PC-3 (cell line): ENCODE data around the gene PKN1. TPM values are rescaled to one million over a fixed set of nuclear protein-coding genes. Genes with fewer than 3 reads are reported as not detected.

ENCODE experiments used
- ATAC-seq: fragments of 200-7000 bp; cut with Tn5 transposase; 2 replicates; pipeline ENCODE4 v1.9.1; 2020; ENCODE audit warnings: mild to moderate bottlenecking, moderate library complexity
- BruUV-seq: library from RNA; stranded (reverse); fragments of 400-500 nt; replicated peaks from 2 replicates; lab custom pipeline; 2021; lab: Mats Ljungman, UMichigan
- CTCF ChIA-PET: fragments of 300-600 bp; sonication (Branson Sonifier 250); formaldehyde crosslinking; loops from one replicate; lab custom pipeline; 2022; ENCODE audit warnings: antibody characterized with exemption; lab: Charles Lee
- POLR2A ChIA-PET: fragments of 300-600 bp; sonication (Branson Sonifier 250); formaldehyde crosslinking; loops from one replicate; lab custom pipeline; 2022; ENCODE audit warnings: antibody characterized with exemption; ENCODE audit not compliant: unreplicated experiment; lab: Charles Lee
- DNase-seq: peaks from one replicate; pipeline ENCODE4 v3.0.0-alpha.2; 2015
- H2AFZ ChIP-seq: fragments of 300-600 bp; sonication (generic); 2 replicates; pipeline ENCODE4 v1.6.0; 2016; ENCODE audit warnings: antibody characterized with exemption, low read length
- H3F3A ChIP-seq: fragments of 300-600 bp; sonication (generic); one replicate; pipeline ENCODE4 v1.6.0; 2017; ENCODE audit warnings: antibody characterized with exemption, low read length, control low read depth, mild to moderate bottlenecking; ENCODE audit not compliant: unreplicated experiment
- H3K27ac ChIP-seq: fragments of 300-600 bp; sonication (generic); 2 replicates; pipeline ENCODE4 v1.5.1; 2016; ENCODE audit warnings: mild to moderate bottlenecking, low read length
- H3K27me3 ChIP-seq: fragments of 300-600 bp; sonication (generic); 2 replicates; pipeline ENCODE4 v1.6.1; 2016; ENCODE audit warnings: low read length, mixed read lengths
- H3K36me3 ChIP-seq: fragments of 300-600 bp; sonication (generic); 2 replicates; pipeline ENCODE4 v1.6.1; 2016; ENCODE audit warnings: low read depth, mixed run types, low read length, mixed read lengths
- H3K4me1 ChIP-seq: fragments of 300-600 bp; sonication (generic); 2 replicates; pipeline ENCODE4 v1.5.1; 2016; ENCODE audit warnings: low read length; ENCODE audit not compliant: insufficient read depth
- H3K4me2 ChIP-seq: fragments of 300-600 bp; sonication (generic); 2 replicates; pipeline ENCODE4 v1.6.0; 2016; ENCODE audit warnings: low read length
- H3K4me3 ChIP-seq: fragments of 300-600 bp; sonication (generic); 2 replicates; pipeline ENCODE4 v1.5.1; 2016; ENCODE audit warnings: mild to moderate bottlenecking, low read length, mixed read lengths
- H3K79me2 ChIP-seq: fragments of 300-600 bp; sonication (generic); 2 replicates; pipeline ENCODE4 v1.6.1; 2017; ENCODE audit warnings: low read length, mixed read lengths
- H3K9ac ChIP-seq: fragments of 300-600 bp; sonication (generic); 2 replicates; pipeline ENCODE4 v1.6.0; 2016; ENCODE audit warnings: mild to moderate bottlenecking, low read length
- H3K9me2 ChIP-seq: fragments of 300-600 bp; sonication (generic); replicated peaks from 2 replicates; pipeline ENCODE4 v1.6.1; 2016; ENCODE audit warnings: mixed run types, low read length, mixed read lengths
- H3K9me3 ChIP-seq: fragments of 300-600 bp; sonication (generic); 2 replicates; pipeline ENCODE4 v1.6.1; 2016; ENCODE audit warnings: low read length, mixed read lengths
- H4K20me1 ChIP-seq: fragments of 300-600 bp; sonication (generic); 2 replicates; pipeline ENCODE4 v1.6.1; 2016; ENCODE audit warnings: low read length, mixed read lengths
- CTCF ChIP-seq: fragments of 300-600 bp; sonication (generic); conservative IDR thresholded peaks from 2 replicates; pipeline ENCODE4 v1.5.1; 2017; ENCODE audit warnings: antibody characterized with exemption, low read depth, mild to moderate bottlenecking, low read length
- EZH2 ChIP-seq: fragments of 300-600 bp; sonication (generic); IDR thresholded peaks from one replicate; pipeline ENCODE4 v1.6.1; 2017; ENCODE audit warnings: antibody characterized with exemption, mild to moderate bottlenecking, low read length; ENCODE audit not compliant: unreplicated experiment
- EZH2phosphoT487 ChIP-seq: fragments of 300-600 bp; sonication (generic); IDR thresholded peaks from 2 replicates; pipeline ENCODE4 v1.6.1; 2018; ENCODE audit warnings: mild to moderate bottlenecking, antibody characterized with exemption, low read length, borderline replicate concordance
- intact Hi-C: fragments of 100-400 bp; cut with micrococcal nuclease; formaldehyde crosslinking; loops from 2 replicates; pipeline ENCODE4 v1.9.0; 2023
- total RNA-seq: library from RNA; depleted of rRNA; stranded (reverse); fragments of >200 nt; gene quantifications from 2 replicates; pipeline ENCODE4 v1.2.3, GENCODE V29; 2014

PKN1 gene
- total RNA-seq, 1 experiment from 2014 or later, result 186 TPM

GRCh38 chr19:14467391-14467790 is 34.3 kb downstream of the PKN1 start:
- POLR2A ChIA-PET, result no interaction called here
- Histone ChIP-seq H3K27me3 (no peaks in the 10 kb centered on the region), H3K4me1 (peaks cover 1% of the 10 kb centered on the region; the same call in 1 of the 2 replicates), H3K9me2 (no peaks in the 10 kb centered on the region), H3K9ac (no peak overlapping the region), H3K79me2 (no peaks in the 10 kb centered on the region), H2AFZ (no peak overlapping the region), H3F3A (no peaks in the 10 kb centered on the region), H3K9me3 (no peaks in the 10 kb centered on the region), H4K20me1 (no peaks in the 10 kb centered on the region), H3K36me3 (peaks cover 39% of the 10 kb centered on the region), H3K4me3 (no peak overlapping the region), H3K4me2 (no peak overlapping the region), H3K27ac (no peak overlapping the region)
- CTCF ChIA-PET, result interaction anchor here (0.5 to 1.0 kb wide), 4 partner anchors 33 to 119 kb away, joined by 3 to 7 read pairs (median 4); no protein-coding TSS in a partner anchor
- BruUV-seq, result no TSS peak
- TF ChIP-seq EZH2 (no peak), EZH2phosphoT487 (no peak), CTCF (no peak)
- no peak for DNase-seq
- intact Hi-C loops, result no loop called here
- ATAC-seq, result no peak

GRCh38 chr19:14467816-14468215 is 34.7 kb downstream of the PKN1 start:
- intact Hi-C loops, result no loop called here
- ATAC-seq (peak; percentile 39), DNase-seq (peak; percentile 42)
- H3K79me2 ChIP-seq, result no peaks in the 10 kb centered on the region
- H3K9me3 ChIP-seq, result no peaks in the 10 kb centered on the region
- no peaks in the 10 kb centered on the region for H3F3A ChIP-seq
- no peak overlapping the region for H3K4me2 ChIP-seq
- no peak overlapping the region for H2AFZ ChIP-seq
- no peaks in the 10 kb centered on the region for H3K9me2 ChIP-seq
- CTCF ChIA-PET, result interaction anchor here (0.5 to 1.0 kb wide), 6 partner anchors 34 to 331 kb away, joined by 3 to 7 read pairs (median 5); partner anchors contain the start of gene ASF1B
- H3K4me3 ChIP-seq, result no peak overlapping the region
- no peak overlapping the region for H3K27ac ChIP-seq
- H3K27me3 ChIP-seq, result no peaks in the 10 kb centered on the region
- H3K36me3 ChIP-seq, result peaks cover 39% of the 10 kb centered on the region
- POLR2A ChIA-PET, result no interaction called here
- H4K20me1 ChIP-seq, result no peaks in the 10 kb centered on the region
- peaks cover 3% of the 10 kb centered on the region; the same call in 1 of the 2 replicates for H3K4me1 ChIP-seq
- BruUV-seq, result no TSS peak
- no peak overlapping the region for H3K9ac ChIP-seq
- TF ChIP-seq CTCF, result peak; percentile 47
- no peak for TF ChIP-seq EZH2

GRCh38 chr19:14470031-14470876 is 37.1 kb downstream of the PKN1 start:
- intact Hi-C loops, result loop anchor here (10.0 kb wide), 1 partner anchor 335 kb away; the partner anchor contains the start of gene ASF1B

More at GRCh38 chr19:14470031-14470876, 37.1 kb downstream of the PKN1 start:
- no peak overlapping the region for H3K9ac ChIP-seq
- ATAC-seq (no peak), DNase-seq (no peak)
- BruUV-seq, result TSS peak; percentile 44
- H3K9me2 ChIP-seq, result no peaks in the 10 kb centered on the region
- H3K27ac ChIP-seq, result no peak overlapping the region
- TF ChIP-seq CTCF (no peak), EZH2 (no peak), EZH2phosphoT487 (no peak)
- no peak overlapping the region for H3K4me3 ChIP-seq
- no peaks in the 10 kb centered on the region for H3K27me3 ChIP-seq
- CTCF ChIA-PET, result no interaction called here
- no peaks in the 10 kb centered on the region for H3K9me3 ChIP-seq
- no peaks in the 10 kb centered on the region for H4K20me1 ChIP-seq
- H3F3A ChIP-seq, result no peaks in the 10 kb centered on the region
- H3K4me2 ChIP-seq, result no peak overlapping the region
- H3K79me2 ChIP-seq, result no peaks in the 10 kb centered on the region
- POLR2A ChIA-PET, result no interaction called here
- H3K36me3 ChIP-seq, result peaks cover 25% of the 10 kb centered on the region; the same call in 1 of the 2 replicates
- H3K4me1 ChIP-seq, result peaks cover 10% of the 10 kb centered on the region
- no peak overlapping the region for H2AFZ ChIP-seq
